Stimulated activated effector memory CD8-positive, alpha-beta T cell treated with anti-CD3 and anti-CD28 coated beads, Interleukin-12 subunit alpha, Interleukin-12 subunit beta, amount 100 ng/mL, for 72 hours (primary cell): ENCODE measurements around the gene GBP1.
"Not testable (repeated sequence)": the region's sequence is repeated elsewhere in the genome, so short reads cannot be mapped to it uniquely, and the experiment has no call there.

Experiments
- ATAC-seq: fragments of 150-1000 bp; cut with Tn5 transposase; 2 replicates; pipeline ENCODE4 v1.10.0; 2021
- DNase-seq, 2 donors: peaks; one replicate each; pipeline ENCODE4 v3.0.0; 2021 to 2022; ENCODE audit warnings: low spot score in 2 of 2
- H3K27ac Mint-ChIP-seq: one replicate; pipeline ENCODE4 v1.8.0; 2022; ENCODE audit warnings: mild to moderate bottlenecking, mixed read lengths
- H3K36me3 Mint-ChIP-seq: one replicate; pipeline ENCODE4 v1.8.0; 2022; ENCODE audit warnings: mild to moderate bottlenecking, mixed read lengths
- H3K4me1 Mint-ChIP-seq: one replicate; pipeline ENCODE4 v1.8.0; 2022; ENCODE audit warnings: mixed read lengths
- H3K4me3 Mint-ChIP-seq: one replicate; pipeline ENCODE4 v1.8.0; 2022; ENCODE audit warnings: mild to moderate bottlenecking, mixed read lengths
- H3K9me3 Mint-ChIP-seq: one replicate; pipeline ENCODE4 v1.8.0; 2022; ENCODE audit warnings: mixed read lengths

Gene GBP1

DNA sequence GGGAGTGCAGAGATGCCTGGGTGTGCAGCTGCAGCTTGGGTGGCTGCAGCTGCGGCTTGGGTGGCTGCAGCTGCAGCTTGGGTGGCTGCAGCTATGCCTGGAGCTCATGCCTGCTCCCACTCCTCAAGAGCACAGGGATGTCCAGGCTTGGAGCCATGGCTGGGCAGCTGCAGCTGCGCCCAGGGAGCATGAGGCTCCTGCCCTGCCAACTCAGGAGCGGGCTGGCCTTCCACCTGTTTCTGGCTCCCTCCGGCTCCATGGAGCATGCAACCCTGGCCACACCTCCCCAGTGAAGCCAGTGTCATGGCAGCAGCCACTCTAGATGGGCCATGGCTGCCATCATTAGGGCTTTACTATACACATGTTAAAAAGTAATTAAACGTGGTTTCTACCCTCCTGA is 21.1 kb downstream of the GBP1 start:
- no peak for ATAC-seq
- H3K27ac Mint-ChIP-seq = no peak overlapping the region
- peaks cover 28% of the 10 kb centered on the region for H3K4me1 Mint-ChIP-seq
- DNase-seq = no peak
- peaks cover 5% of the 10 kb centered on the region for H3K9me3 Mint-ChIP-seq
- peaks cover 15% of the 10 kb centered on the region for H3K36me3 Mint-ChIP-seq
- H3K4me3 Mint-ChIP-seq = no peak overlapping the region

DNA sequence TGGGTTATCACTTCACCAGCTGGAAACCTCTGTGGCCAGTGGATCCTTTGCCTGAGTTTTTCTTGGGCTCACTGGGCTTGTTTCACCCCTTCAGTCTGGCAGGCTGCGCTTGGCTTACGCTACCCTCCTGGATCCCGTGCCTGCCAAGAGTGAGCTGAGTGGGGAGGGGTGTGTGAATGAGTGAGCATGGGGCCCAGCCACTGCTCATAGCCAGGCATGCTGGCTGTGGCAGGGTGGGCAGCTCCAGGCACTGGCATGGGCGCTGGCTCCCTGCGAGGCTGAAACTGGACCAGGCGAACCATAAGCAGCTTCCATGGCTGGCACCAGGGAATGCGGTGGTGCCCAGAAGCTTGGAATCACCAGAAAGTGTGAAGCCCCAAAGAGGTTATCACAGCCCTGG is 22.5 kb downstream of the GBP1 start:
- Mint-ChIP-seq H3K9me3 (peaks cover 6% of the 10 kb centered on the region), H3K27ac (no peak overlapping the region), H3K36me3 (peaks cover 17% of the 10 kb centered on the region), H3K4me1 (peaks cover 21% of the 10 kb centered on the region), H3K4me3 (no peak overlapping the region)
- DNase-seq = no peak
- ATAC-seq = no peak

DNA sequence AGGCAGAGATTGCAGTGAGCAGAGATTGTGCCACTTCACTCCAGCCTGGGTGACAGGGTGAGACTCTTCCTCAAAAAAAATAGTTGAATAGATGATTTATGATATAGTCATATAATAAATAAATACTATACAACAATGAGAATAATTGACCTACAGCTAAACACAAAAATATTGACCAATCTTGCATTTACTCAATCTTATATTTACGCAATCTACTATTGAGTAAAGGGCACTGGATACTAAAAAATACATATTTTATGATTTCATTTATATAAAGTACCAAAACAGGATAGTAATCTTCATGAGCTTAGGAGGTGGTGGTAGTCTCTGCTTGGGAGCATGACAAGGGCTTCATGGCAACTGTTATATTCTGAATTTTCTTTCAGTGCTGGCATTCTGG is 23.3 kb downstream of the GBP1 start:
- Mint-ChIP-seq H3K9me3 (peaks cover 6% of the 10 kb centered on the region), H3K36me3 (peaks cover 17% of the 10 kb centered on the region), H3K27ac (peak overlapping the region; percentile 77), H3K4me1 (peaks cover 21% of the 10 kb centered on the region), H3K4me3 (peak overlapping the region; percentile 51)
- DNase-seq (no peak), ATAC-seq (no peak)

DNA sequence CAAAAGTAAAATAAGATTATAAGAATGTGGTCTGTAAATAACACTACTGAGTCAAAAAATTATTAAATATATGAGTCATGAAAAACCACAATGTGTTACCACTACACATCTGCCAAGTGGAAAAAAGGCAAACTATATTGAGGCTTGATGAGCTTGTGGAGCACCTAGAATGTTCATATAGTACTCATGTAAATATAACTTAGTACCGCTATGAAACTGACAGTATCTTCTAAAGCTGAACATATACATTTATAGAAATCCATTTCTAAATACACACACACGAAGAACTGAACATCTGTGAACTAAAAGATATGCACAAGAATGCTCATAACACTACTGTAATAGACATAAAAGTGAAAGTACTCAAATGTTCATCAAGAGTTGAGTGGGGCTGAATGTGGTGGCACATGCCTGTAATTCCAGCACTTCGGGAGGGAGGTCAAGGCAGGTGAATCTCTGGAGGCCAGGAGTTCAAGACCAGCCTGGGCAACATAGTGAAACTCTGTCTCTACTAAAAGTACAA is 23.8 kb downstream of the GBP1 start:
- H3K9me3 Mint-ChIP-seq = peaks cover 6% of the 10 kb centered on the region
- peaks cover 21% of the 10 kb centered on the region for H3K4me1 Mint-ChIP-seq
- peak overlapping the region; percentile 77 for H3K27ac Mint-ChIP-seq
- H3K36me3 Mint-ChIP-seq = peaks cover 17% of the 10 kb centered on the region
- ATAC-seq (peak; percentile 99), DNase-seq (peak in 1 of 2 donors; percentile 65)
- H3K4me3 Mint-ChIP-seq = peak overlapping the region; percentile 51

DNA sequence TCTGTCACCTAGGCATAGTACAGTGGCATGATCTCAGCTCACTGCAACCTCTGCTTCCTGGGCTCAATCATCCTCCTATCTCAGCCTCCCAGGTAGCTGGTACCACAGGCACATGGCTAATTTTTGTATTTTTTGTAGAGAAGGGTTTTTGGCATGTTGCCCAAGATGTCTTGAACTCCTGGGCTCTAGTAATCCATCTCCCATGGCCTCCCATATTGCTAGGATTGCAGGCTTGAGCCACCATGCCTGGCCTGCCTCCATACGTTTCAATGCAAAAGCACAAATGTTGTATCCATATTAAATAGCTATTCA is 24.7 kb downstream of the GBP1 start:
- H3K27ac Mint-ChIP-seq = peak overlapping the region; percentile 77
- no peak for DNase-seq

DNA sequence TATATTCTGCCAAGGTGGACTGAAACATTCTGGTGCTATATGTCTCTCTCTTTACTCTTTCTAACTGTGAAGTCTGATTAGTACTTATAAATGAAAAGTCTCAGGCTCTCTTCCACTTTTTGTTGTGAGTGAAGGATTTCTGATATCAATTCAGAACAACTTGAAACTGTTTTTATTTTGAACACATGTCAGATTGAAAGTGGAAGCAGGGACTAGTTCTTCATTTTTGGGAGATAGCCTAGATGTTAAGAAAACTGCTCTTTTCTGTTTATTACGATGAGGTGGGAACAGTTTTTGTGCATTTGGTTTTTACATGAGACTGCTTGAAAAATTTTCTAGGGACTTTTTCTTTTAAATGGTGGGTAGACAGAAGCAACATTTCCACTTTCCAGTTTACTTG is 27.8 kb downstream of the GBP1 start:
- ATAC-seq (no peak), DNase-seq (no peak)
- no peak overlapping the region for H3K4me3 Mint-ChIP-seq
- peaks cover 11% of the 10 kb centered on the region for H3K36me3 Mint-ChIP-seq
- peaks cover 21% of the 10 kb centered on the region for H3K4me1 Mint-ChIP-seq
- H3K27ac Mint-ChIP-seq = no peak overlapping the region
- H3K9me3 Mint-ChIP-seq = peaks cover 3% of the 10 kb centered on the region

More for the DNA sequence above, 24.7 kb downstream of the GBP1 start:
- no peak for ATAC-seq
- Mint-ChIP-seq H3K36me3 (peaks cover 17% of the 10 kb centered on the region), H3K9me3 (peaks cover 6% of the 10 kb centered on the region), H3K4me1 (peaks cover 21% of the 10 kb centered on the region), H3K4me3 (peak overlapping the region; percentile 51)

DNA sequence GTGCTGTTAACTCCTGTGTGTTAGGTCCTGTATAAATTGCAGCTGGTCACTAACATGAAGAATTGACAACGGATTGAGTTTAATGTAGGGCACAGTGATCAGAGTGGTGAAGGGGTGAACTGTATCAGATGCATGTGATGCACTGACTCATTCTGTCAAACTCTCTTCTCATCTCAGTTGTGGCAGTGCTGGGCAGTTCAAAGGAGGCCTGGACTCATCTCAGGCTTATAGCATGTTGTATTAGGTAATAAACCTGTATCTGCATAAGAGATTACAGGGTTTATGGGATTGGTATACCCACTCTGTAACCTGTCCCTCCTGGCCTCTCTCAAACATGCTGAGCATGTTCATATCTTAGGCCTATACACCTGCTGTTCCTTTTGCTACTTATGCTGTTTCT is 29.9 kb downstream of the GBP1 start:
- no peak overlapping the region for H3K4me3 Mint-ChIP-seq
- peaks cover 5% of the 10 kb centered on the region for H3K9me3 Mint-ChIP-seq
- peak; percentile 76 for ATAC-seq
- peaks cover 14% of the 10 kb centered on the region for H3K4me1 Mint-ChIP-seq
- H3K36me3 Mint-ChIP-seq = peaks cover 6% of the 10 kb centered on the region
- no peak overlapping the region for H3K27ac Mint-ChIP-seq
- no peak for DNase-seq

DNA sequence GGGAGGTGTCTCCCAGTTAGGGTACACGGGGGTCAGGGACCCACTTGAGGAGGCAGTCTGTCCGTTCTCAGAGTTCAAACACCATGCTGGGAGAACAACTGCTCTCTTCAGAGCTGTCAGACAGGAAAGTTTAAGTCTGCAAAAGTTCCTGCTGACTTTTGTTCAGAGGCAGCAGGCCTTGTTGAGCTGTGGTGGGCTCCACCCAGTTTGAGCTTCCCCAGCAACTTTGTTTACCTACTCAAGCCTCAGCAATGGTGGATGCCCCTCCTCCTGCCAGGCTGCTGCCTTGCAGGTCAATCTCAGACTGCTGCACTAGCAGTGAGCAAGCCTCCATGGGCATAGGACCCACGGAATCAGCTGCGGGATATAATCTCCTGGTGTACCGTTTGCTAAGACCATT is 31.0 kb downstream of the GBP1 start:
- H3K27ac Mint-ChIP-seq, H3K36me3 Mint-ChIP-seq, DNase-seq, ATAC-seq, H3K4me3 Mint-ChIP-seq, H3K9me3 Mint-ChIP-seq: not testable (repeated sequence)
- H3K4me1 Mint-ChIP-seq = peaks cover 19% of the 10 kb centered on the region

DNA sequence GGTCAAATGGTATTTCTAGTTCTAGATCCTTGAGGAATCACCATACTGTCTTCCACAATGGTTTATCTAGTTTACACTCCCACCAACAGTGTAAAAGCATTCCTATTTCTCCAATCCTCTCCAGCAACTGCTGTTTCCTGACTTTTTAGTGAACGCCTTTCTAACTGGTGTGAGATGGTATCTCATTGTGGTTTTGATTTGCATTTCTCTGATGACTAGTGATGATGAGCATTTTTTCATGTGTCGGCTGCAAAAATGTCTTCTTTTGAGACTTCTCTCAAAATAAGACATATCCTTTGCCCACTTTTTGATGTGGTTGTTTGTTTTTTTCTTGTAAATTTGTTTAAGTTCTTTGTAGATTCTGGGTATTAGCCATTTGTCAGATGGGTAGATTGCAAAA is 36.0 kb downstream of the GBP1 start:
- DNase-seq, ATAC-seq, H3K27ac Mint-ChIP-seq, H3K36me3 Mint-ChIP-seq, H3K4me3 Mint-ChIP-seq: not testable (repeated sequence)
- Mint-ChIP-seq H3K4me1 (peaks cover 34% of the 10 kb centered on the region), H3K9me3 (peaks cover 10% of the 10 kb centered on the region)

DNA sequence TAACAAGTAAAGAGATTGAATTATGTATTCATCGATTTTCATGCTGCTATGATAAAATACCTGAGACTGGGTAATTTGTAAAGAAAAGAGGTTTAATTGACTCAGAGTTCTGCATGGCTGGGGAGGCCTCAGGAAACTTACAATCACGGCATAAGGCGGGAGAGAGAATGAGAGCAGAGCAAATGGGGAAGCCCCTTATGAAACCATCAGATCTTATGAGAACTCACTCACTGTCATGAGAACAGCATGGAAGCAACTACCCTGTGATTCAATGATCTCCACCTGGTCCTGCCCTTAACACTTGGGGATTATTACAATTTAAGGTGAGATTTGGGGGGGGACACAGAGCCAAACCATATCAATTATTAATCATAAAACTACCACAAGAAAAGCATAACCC is 39.1 kb downstream of the GBP1 start:
- Mint-ChIP-seq H3K9me3 (peaks cover 8% of the 10 kb centered on the region), H3K36me3 (peaks cover 6% of the 10 kb centered on the region), H3K4me3 (no peak overlapping the region), H3K4me1 (peaks cover 49% of the 10 kb centered on the region), H3K27ac (no peak overlapping the region)
- ATAC-seq (peak; percentile 77), DNase-seq (no peak)

DNA sequence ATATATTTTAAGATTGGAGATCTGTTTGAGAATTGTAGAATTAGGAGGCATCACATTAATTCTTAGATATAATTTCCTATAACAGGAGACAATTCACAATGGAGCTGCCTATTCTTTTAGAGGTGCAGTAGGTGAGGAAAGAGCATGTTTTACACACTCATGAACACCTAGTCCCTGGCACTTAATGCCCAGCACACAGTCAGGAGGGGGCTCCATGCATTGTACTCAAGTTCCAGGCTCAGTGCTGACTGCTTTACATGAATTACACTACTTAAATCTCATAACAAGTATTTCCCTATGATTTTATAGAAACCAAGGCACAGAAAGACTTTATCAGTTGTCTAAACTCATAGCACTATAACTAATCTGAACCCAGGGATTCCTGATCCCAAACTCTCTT is 42.0 kb downstream of the GBP1 start:
- ATAC-seq = no peak
- Mint-ChIP-seq H3K4me1 (peaks cover 57% of the 10 kb centered on the region), H3K27ac (peak overlapping the region; percentile 89), H3K4me3 (peak overlapping the region; percentile 76), H3K9me3 (peaks cover 8% of the 10 kb centered on the region), H3K36me3 (peaks cover 23% of the 10 kb centered on the region)
- DNase-seq = no peak

DNA sequence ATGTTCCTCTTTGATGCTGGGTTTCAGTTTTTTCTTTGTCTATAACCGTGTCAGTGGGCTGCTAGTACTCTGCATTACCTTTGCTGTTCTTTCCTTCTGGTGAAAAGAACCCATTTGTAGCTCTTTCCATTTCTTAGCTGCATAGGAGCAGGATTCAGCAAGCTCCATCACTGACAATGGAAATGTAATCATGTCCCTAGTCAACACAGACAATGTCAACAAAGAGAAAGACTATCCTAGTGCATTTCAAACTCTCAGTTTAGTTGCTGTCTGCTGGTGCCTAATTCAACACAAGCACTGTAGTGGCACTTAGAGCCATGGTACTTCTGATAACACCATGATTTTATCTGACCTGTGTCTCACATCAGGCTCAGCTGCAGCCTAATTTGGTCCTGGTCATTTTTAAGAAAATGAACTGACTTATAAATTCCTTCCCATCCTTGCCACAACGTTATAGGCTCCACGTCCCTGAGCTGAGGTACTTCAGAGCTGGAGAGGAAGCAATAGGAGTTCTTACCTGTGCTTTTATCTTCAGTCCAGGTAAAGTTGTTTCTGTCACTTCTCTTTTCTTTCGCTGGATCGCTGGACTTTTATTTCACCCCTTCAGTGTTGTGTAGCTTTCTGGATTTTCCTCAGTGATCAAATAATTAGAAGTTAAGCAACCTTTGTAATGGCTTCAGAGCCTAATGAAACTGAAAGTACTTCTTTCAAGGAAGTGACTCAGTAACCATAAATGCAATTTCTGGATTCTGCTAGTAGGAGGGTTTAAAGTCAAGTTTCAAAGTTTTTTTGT is 42.6 kb downstream of the GBP1 start, which contains the start of gene GBP3:
Gene GBP3, minus strand, starts transcription at position 700 of the 793 bp plus-strand sequence. CDS start 2,145 bp downstream, outside the sequence.
- H3K9me3 Mint-ChIP-seq = peaks cover 8% of the 10 kb centered on the region
- peaks cover 63% of the 10 kb centered on the region for H3K4me1 Mint-ChIP-seq
- H3K36me3 Mint-ChIP-seq = peaks cover 29% of the 10 kb centered on the region
- H3K4me3 Mint-ChIP-seq = peak within 1 kb of the TSS; percentile 76
- peak; percentile 83 for ATAC-seq
- DNase-seq = no peak
- H3K27ac Mint-ChIP-seq = peak within 1 kb of the TSS; percentile 89

DNA sequence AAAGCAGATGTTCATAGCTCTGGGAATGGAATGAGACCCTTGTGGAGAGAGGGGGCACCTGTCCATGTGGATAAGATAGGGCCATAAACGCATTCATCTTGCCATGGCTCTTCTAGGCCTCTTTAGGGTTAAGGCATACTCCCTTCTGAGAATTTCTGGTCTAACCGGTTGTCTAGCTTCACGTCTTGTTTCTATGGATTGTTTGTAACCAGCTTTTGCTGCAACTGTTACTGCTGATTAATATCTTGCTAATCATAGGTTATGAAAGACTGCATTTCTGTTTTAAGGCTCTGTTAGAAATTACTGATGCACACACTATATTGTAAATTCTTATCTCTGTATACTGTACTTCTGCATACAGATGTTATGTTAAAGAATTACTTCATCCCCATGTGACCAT is 46.7 kb downstream of the GBP1 start:
- H3K9me3 Mint-ChIP-seq, H3K4me3 Mint-ChIP-seq, ATAC-seq, DNase-seq: not testable (repeated sequence)
- Mint-ChIP-seq H3K27ac (peak overlapping the region; percentile 36), H3K4me1 (peaks cover 57% of the 10 kb centered on the region), H3K36me3 (peaks cover 70% of the 10 kb centered on the region)

DNA sequence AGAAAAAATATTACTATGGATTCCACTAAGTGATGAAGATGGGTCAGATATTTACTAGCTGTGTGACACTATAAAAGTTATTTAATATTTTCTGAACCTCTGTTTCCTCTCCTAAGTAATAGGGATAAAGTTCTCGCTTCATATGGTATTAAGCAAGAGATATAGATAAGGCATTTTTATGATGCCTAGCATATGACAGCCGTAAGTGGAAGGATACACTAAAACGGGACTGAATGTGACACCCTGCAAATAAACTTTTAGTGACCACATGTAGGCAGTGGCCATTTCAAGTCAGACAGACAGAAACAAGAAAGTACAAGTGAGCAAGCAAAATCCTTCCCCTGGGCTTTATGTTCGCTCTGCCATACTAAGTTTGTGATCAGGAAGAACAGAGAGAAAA is 56.5 kb downstream of the GBP1 start:
- ATAC-seq (no peak), DNase-seq (no peak)
- H3K36me3 Mint-ChIP-seq = peaks cover 59% of the 10 kb centered on the region
- no peaks in the 10 kb centered on the region for H3K9me3 Mint-ChIP-seq
- peaks cover 17% of the 10 kb centered on the region for H3K4me1 Mint-ChIP-seq
- no peak overlapping the region for H3K4me3 Mint-ChIP-seq
- H3K27ac Mint-ChIP-seq = no peak overlapping the region

DNA sequence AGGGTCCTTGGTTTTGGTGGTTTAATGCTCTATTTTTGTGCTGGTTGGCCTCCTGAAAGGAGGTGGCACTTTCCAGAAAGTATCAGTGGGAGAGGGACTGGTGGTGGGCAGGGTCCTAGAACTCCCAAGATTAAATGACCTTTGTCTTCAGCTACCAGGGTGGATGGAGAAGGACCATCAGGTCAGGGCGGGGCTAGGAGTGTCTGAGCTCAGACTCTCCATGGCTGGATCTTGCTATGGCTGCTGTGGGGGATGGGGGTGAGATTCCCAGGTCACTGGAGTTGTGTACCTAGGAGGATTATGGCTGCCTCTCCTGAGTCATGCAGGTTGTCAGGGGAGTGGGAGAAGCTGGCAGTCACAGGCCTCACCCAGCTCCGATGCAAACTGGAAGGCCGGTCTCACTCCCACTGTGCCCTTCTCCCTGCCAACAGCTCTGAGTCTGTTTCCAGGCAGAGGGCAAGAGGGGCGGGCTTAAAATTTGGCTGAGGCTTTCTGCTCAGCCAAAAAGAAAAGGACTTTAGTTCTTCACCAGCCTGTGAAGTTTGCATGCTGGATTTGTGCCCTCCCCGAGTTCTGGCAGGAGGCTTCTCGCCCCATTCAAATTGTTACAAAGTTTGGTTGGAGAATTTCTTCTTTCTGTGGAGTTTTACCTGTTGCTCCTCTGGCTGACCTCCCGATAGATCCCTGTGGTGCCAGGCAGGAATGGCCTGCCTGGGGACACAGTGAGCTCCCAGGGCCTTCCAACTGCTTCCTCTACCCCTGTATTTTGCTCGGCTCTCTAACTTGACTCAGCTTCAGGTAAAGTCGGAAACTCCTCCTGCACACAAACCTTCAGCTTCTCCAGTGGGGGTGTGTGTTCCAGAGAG is 59.5 kb downstream of the GBP1 start:
- Mint-ChIP-seq H3K4me3 (no peak overlapping the region), H3K4me1 (peaks cover 36% of the 10 kb centered on the region), H3K36me3 (peaks cover 51% of the 10 kb centered on the region), H3K27ac (peak overlapping the region; percentile 52), H3K9me3 (no peaks in the 10 kb centered on the region)
- no peak for DNase-seq
- ATAC-seq = no peak
